IPS-15b (cell line): ENCODE data around the gene CD300LD.

Experiments used
- H3K27me3 ChIP-seq: one replicate; pipeline ENCODE4 v1.6.1; 2013; ENCODE audit warnings: low read length; ENCODE audit not compliant: control insufficient read depth, insufficient read depth
- H3K36me3 ChIP-seq: one replicate; pipeline ENCODE4 v1.6.1; 2013; ENCODE audit warnings: low read length; ENCODE audit not compliant: control insufficient read depth, insufficient read depth
- H3K4me1 ChIP-seq: one replicate; pipeline ENCODE4 v1.6.1; 2013; ENCODE audit warnings: mild to moderate bottlenecking, low read length; ENCODE audit not compliant: control insufficient read depth, insufficient read depth
- H3K4me3 ChIP-seq: one replicate; pipeline ENCODE4 v1.5.1; 2013; ENCODE audit warnings: low read depth, low read length
- H3K9ac ChIP-seq: one replicate; pipeline ENCODE4 v1.6.1; 2013; ENCODE audit warnings: low read depth, mild to moderate bottlenecking, low read length
- H3K9me3 ChIP-seq: one replicate; pipeline ENCODE4 v1.6.1; 2013; ENCODE audit warnings: mild to moderate bottlenecking, low read length; ENCODE audit not compliant: control insufficient read depth, insufficient read depth

The CD300LD gene

GRCh38 chr17:74604761-74605160 lies 12.7 kb upstream of the CD300LD start:
- Histone ChIP-seq H3K27me3 (peaks cover 3% of the 10 kb centered on the region), H3K9me3 (no peaks in the 10 kb centered on the region), H3K9ac (no peak overlapping the region), H3K36me3 (no peaks in the 10 kb centered on the region), H3K4me1 (no peaks in the 10 kb centered on the region), H3K4me3 (no peak overlapping the region)

DNA sequence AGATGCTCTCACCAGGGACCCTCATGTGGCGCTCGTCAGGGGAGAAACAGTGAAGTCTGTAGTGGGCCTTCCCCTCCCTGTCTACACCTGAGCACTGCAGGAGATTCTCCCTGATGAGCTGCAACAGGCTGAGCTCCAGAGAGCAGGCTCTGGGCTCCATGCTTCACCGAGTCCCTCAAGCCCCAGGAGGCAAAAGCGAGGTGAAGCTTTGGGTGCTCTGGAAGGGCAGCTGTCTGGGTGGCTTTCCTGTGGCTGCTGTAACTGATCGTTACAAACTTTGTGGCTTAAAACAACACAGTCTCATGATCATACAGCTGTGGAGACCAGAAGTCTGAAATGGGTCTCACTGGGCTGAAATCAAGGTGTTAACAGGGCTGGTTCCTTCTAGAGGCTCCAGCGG lies 12.1 kb upstream of the CD300LD start:
- H3K9ac ChIP-seq = no peak overlapping the region
- no peak overlapping the region for H3K4me3 ChIP-seq
- H3K4me1 ChIP-seq = no peaks in the 10 kb centered on the region
- no peaks in the 10 kb centered on the region for H3K36me3 ChIP-seq
- peaks cover 3% of the 10 kb centered on the region for H3K27me3 ChIP-seq
- H3K9me3 ChIP-seq = no peaks in the 10 kb centered on the region

DNA sequence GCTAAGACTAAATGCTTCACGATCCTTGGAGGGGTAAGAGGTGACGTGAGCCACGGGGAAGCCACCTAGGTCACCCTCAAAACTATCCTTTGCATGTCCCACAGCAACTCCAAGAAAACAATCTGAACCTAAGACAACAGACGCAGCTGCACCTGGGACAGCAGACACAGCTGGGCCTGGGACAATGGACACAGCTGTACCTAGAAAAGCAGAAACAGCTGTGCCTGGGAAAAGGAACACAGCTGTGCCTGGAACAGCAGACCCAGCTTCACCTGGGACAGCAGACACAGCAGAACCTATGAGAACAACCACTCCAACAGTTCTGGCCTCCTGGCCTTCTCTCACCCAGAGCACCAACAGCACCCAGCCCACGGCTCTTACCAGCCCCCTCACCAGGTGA lies 11.7 kb upstream of the CD300LD start:
- Histone ChIP-seq H3K27me3 (peaks cover 1% of the 10 kb centered on the region), H3K9me3 (no peaks in the 10 kb centered on the region), H3K4me3 (no peak overlapping the region), H3K9ac (no peak overlapping the region), H3K36me3 (no peaks in the 10 kb centered on the region), H3K4me1 (no peaks in the 10 kb centered on the region)

- Histone ChIP-seq H3K27me3 (no peaks in the 10 kb centered on the region), H3K9ac (no peak overlapping the region), H3K4me1 (no peaks in the 10 kb centered on the region), H3K9me3 (no peaks in the 10 kb centered on the region), H3K36me3 (no peaks in the 10 kb centered on the region), H3K4me3 (no peak overlapping the region)
These were observed 11.1 kb upstream of the CD300LD start for GRCh38 chr17:74603037-74603635.

GRCh38 chr17:74601944-74602572 lies 10.0 kb upstream of the CD300LD start:
- Histone ChIP-seq H3K36me3 (no peaks in the 10 kb centered on the region), H3K4me1 (no peaks in the 10 kb centered on the region), H3K4me3 (no peak overlapping the region), H3K9me3 (no peaks in the 10 kb centered on the region), H3K9ac (no peak overlapping the region), H3K27me3 (no peaks in the 10 kb centered on the region)

DNA sequence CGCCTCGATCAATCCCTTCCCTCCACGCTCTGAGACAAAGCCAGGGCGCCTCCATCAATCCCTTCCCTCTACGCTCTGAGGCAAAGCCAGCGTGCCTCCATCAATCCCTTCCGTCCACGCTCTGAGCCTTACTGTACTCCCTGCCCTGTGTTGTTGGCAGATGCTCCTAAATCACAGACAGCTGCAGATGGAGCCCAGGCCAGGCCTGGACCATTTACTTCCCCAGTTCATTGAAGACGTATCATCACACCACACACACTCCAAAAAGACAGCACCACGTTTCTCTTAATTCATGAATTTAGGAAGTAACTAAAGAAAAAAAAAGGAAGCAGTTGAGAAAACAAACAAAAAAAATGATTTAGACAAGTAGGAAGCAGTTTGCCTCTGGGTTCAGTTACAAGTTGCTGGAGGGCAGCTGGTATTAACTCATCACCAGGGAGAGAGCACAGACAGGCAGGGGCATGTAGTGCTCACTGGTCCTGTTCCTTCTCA lies 7.4 kb upstream of the CD300LD start:
- Histone ChIP-seq H3K9me3 (no peaks in the 10 kb centered on the region), H3K36me3 (no peaks in the 10 kb centered on the region), H3K9ac (no peak overlapping the region), H3K27me3 (no peaks in the 10 kb centered on the region), H3K4me1 (no peaks in the 10 kb centered on the region), H3K4me3 (no peak overlapping the region)

GRCh38 chr17:74599023-74599399 lies 6.9 kb upstream of the CD300LD start:
- no peak overlapping the region for H3K9ac ChIP-seq
- no peaks in the 10 kb centered on the region for H3K36me3 ChIP-seq
- no peaks in the 10 kb centered on the region for H3K9me3 ChIP-seq
- H3K4me1 ChIP-seq = no peaks in the 10 kb centered on the region
- H3K4me3 ChIP-seq = no peak overlapping the region
- H3K27me3 ChIP-seq = no peaks in the 10 kb centered on the region

DNA sequence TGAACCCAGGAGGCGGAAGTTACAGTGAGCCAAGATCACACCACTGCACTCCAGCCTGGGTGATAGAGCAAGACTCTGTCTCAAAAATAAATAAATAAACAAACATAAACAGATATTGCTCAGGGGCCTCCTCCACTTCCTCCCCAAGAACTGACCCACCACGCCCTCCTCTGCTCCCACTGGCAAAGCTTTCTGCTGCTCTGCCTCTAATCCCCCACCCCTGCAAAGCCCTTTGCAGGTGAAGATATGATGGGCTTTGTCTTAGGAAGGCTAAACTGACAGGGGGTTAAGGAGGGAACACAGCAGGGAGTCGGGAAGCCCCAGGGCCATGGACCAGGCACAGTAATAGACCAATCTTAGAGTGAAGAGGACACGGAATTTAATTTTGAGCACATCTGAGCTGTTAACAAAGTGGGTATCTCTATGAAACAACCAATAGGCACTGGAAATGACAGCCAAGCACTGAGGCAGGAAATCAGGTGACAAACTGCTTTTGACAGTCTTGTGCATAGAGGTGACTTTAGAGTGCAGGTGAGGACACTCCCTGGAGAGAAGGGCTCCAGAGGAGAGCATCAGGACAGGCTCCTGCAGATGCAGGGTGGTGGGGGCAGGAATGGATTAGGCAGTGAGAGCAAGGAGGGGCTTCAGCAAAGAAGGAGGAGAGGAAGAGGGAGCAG lies 6.4 kb upstream of the CD300LD start:
- H3K27me3 ChIP-seq = no peaks in the 10 kb centered on the region
- H3K9ac ChIP-seq = no peak overlapping the region
- no peak overlapping the region for H3K4me3 ChIP-seq
- H3K9me3 ChIP-seq = no peaks in the 10 kb centered on the region
- H3K4me1 ChIP-seq = no peaks in the 10 kb centered on the region
- H3K36me3 ChIP-seq = no peaks in the 10 kb centered on the region

GRCh38 chr17:74597069-74597790 lies 5.1 kb upstream of the CD300LD start:
- no peaks in the 10 kb centered on the region for H3K36me3 ChIP-seq
- H3K27me3 ChIP-seq = peaks cover 3% of the 10 kb centered on the region
- no peak overlapping the region for H3K9ac ChIP-seq
- H3K9me3 ChIP-seq = no peaks in the 10 kb centered on the region
- no peaks in the 10 kb centered on the region for H3K4me1 ChIP-seq
- no peak overlapping the region for H3K4me3 ChIP-seq

GRCh38 chr17:74595037-74595750 lies 3.1 kb upstream of the CD300LD start:
- H3K4me1 ChIP-seq = no peaks in the 10 kb centered on the region
- H3K9me3 ChIP-seq = no peaks in the 10 kb centered on the region
- H3K9ac ChIP-seq = no peak overlapping the region
- H3K36me3 ChIP-seq = no peaks in the 10 kb centered on the region
- H3K4me3 ChIP-seq = no peak overlapping the region
- peaks cover 3% of the 10 kb centered on the region for H3K27me3 ChIP-seq

- Histone ChIP-seq H3K36me3 (no peaks in the 10 kb centered on the region), H3K4me3 (no peak overlapping the region), H3K9me3 (no peaks in the 10 kb centered on the region), H3K4me1 (no peaks in the 10 kb centered on the region), H3K27me3 (peaks cover 3% of the 10 kb centered on the region), H3K9ac (no peak overlapping the region)
These were observed 580 bp downstream of the CD300LD start for GRCh38 chr17:74591503-74591902.
